SIG-M5 treated with dmso at 0.1 percent for 504 hours (cell line): Measurements from ENCODE around the gene RAB35.

Experiments
- DNase-seq: peaks from one replicate; lab custom pipeline; 2025; ENCODE audit not compliant: unreplicated experiment; lab: John Stamatoyannopoulos, UW

The RAB35 gene

DNA sequence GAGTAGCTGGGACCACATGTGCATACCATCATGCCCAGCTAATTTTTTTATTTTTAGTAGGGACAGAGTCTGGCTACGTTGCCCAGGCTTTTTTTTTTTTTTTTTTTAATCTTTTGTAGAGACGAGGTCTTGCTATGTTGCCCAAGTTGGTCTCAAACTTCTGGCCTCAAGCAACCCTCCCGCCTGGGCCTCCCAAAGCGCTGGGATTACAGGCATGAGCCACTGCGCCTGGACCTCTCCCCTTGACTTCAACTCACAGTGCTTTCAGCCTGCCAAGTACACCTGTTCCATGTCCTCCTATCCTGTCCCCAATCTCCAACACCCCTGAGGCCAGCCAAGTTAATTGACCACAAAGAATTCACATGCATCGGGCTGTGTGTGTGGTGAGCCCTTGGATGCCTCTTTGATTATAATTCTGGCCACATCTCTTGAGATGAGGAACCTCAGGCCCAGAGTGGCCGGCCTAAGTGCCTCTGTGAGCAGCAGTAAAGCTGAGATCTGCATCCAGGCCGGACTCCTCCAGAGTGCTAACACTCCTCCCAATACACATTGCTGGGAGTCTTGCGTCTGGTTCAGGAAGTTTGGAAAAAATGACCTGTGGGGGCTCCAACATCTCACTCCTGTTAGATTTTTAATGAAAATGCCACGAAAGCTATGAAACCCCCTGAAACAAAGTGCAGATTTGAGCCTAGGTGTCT lies 6.8 kb downstream of the RAB35 start:
- DNase-seq = no peak

DNA sequence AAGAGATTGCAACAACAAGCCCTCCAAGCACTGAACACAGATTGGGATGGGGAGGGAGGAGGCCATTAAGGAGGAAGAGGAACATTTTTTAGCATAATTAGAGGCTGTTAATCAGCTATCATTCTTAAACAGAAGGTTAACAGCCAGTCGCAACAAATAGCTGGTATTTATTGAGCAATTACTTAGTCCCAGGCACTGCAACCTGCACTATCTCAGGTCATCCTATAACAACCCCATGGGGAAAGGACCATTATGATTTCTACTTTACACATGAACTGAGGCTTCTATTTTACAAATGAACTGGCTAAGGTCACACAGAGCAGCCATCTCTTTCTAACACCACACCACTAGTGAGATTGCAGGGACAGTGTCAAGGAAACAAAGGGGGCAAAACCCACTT lies 10.4 kb downstream of the RAB35 start:
- no peak for DNase-seq

DNA sequence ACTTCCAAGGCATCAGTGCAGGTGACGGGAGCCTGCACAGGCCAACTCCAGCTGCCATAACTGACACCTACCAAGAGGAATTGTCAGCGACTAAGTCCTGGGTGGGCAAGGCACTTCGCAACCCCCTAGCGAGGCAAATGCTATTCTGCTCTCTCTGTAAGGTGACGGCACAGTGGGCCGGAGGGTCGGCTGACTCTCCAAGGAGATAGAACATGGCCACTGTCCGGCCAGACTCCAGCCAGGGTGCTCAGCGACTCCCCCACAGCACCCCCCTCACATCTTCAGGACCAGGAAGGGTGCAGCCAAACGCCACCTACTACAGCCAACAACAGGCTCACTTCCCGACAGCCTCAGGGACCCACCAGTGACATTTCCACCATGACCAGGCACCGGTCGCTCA lies 13.2 kb downstream of the RAB35 start:
- DNase-seq = no peak

DNA sequence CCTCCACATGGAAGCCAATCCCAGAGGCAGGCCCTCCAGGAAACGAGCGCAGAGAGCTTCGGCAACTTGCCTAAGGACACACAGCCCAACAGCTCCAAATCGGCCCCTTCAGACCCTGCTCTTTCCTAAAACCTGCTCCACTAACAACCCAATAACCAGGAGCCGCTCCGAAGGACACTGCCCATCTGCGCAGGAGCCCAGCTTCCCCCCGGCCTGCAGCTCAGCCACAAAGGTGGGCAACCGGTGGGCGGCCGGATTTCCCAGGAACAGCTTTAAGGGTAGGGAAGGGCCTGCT lies 13.6 kb downstream of the RAB35 start:
- DNase-seq = no peak

DNA sequence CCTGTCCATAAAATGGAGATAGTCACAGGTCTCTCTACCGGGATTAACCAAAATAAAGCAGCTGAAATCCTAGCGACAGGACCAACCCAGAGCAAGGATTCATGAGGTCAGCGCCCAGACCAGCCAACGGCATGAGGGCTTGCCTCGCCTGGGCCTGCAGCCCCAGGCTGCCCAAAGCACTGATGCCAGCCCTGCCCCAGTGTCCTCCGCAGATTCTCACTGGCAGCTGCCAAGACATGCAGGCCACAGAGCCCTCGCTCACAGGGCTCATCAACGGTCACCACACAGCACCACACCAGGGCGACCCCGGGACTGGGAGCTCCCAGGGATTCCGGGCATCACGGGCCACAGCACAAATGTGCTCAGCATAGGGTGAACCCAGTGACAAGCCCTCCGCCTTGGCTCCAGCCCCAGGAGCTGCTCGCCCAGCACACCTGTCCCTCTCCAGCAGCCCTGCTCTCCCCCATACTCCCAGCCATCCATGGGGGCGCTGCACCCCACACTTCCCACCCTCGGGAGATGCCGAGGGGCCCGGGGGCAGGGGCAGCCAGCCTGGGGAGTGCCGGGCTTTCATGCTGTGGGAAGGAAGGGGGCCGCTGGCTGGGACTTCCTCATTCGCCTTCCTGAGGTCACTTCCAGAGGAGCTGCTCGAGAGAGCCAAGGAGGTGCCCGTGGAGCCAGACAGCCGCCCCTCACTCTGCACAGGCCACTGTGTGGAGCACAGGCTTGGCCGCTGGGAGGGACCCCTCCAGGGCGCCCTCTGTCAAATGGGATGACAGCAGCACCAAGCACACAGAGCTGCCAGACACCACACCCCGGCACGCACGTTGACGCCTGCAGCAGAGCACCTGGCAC lies 14.1 kb downstream of the RAB35 start:
- no peak for DNase-seq

DNA sequence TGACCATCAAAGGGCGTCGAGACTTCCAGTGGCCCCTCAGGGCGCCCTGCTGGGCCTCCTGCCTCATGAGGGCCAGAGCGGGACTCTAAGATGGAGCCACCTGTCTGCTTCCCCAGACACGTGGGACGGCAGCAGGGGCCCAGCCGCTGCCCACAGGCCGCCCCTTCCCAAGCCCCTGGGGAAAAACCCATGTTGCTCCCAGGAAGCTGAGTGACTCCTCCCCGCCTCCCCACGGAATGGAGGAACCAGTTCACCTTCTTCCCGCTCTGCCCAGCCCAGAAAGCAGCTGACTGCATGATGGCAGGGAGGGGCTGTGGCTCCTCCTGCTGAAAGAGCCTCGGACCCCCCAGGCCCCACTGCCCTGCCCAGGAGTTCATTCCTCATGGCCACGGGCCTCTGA lies 14.9 kb downstream of the RAB35 start:
- DNase-seq = no peak

DNA sequence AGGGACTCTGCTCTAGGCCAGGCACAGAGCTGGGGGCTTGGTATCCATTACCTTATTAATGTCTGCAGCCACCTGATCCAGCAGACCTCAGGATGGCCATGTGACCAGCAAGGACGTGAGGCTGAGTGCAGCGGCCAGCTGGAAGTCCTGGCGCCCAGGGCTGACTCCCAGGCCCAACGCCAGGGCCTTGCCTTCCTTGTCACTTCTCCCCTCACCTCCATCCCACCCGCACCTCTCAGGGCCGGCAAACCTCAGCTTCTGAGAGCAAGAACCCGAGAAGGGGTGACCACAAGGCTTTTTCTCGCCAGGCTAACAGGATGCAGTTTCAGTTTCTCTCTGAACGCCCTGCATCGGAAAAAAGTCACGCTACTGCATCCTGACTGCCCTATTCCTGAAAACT lies 15.4 kb downstream of the RAB35 start:
- DNase-seq = no peak

DNA sequence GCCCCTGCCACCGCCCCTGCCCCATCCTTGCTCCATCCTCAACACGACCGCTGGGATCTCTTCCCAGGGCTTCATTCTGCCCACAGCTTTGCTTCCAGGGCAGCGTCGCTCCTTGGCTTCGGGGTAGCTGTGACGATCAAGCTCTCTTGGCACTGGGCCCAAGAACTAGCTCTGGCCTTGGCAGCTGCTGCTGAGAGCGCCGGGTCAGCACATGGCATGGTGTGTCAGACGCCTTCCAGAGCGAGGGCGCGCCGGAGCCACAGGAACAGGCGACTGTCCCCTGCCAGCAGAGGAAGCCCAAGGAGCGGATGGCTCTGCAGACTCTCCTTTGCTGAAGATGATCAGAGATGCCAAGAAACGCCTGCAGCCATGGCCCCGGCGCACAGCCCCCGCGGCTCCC lies 15.9 kb downstream of the RAB35 start:
- no peak for DNase-seq

DNA sequence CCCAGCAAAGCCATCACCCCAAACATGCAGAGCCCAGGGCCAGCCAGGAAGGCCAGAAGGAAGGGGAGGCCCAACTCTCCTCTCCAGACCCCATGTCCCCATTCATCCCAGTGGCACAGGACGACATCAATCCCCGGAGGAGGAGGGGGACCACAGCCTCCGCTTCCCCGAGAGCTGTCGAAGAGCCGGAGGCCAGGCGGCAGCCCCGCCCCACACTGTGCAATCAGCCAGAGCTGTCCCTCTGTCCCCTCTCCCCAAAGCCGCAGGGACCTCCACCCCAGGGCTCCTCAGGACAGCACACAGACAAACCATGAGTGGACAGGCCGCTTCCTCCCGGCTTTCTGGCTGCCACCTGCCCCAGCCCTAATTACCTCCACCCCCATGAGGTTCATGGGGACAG lies 16.8 kb downstream of the RAB35 start:
- no peak for DNase-seq

DNA sequence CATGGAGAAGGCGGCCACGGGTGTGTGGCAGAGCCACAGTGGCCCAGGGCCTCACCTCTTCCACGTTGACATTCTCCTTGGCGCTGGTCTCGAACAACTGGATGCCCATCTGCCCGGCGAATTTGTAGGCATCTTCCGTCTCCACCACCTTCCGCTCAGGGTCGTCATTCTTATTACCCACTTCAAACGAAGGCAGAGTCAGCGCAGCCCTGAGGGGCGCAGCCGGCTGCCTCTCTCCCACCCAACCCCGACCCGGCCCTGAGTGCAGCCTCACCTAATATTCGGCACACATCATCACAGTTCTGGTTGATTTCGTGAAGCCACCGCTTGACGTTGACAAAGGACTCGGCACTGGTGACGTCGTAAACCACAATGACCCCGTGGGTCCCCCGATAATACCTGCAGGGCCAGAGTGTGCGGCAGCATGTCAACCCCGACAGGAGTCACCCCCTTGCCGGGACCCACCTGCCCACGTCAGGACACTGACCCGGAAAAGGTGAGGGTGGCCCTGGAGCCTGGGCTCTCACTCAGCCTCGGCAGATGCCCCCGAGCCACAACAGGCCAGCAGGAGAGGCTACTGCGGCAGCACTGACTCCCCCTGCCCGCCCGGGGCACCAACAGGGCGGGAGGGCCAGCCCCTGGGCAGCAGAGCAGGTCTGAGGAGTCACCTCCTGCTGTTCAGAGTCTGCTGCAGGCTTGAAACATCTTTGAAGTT lies 17.6 kb downstream of the RAB35 start:
- no peak for DNase-seq

DNA sequence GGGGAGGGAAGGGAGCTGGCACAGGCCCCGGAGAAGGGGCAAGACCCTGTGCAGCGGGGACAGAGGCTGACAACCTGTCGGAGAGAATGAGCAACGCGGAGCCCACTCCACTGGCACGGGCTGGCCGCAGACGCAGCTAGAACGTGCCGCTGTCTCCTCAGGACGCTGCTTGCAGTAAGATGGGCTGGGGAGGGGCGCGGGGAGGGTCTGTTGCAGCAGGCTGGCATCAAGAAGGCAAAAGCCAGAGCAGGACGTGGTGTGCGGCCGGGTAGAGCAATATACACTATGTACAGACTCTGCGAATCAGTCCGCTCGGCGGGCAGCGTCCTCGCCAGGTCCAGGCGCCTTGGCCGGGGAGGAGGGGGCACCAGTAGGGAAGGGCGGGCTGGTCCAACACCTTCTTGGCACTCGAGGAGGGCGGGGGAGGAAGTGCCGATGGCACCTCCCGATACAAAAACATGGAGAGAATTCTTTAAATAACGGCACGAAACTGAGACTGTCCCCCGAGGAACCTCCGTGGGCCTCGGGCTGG lies 19.8 kb downstream of the RAB35 start:
- no peak for DNase-seq

DNA sequence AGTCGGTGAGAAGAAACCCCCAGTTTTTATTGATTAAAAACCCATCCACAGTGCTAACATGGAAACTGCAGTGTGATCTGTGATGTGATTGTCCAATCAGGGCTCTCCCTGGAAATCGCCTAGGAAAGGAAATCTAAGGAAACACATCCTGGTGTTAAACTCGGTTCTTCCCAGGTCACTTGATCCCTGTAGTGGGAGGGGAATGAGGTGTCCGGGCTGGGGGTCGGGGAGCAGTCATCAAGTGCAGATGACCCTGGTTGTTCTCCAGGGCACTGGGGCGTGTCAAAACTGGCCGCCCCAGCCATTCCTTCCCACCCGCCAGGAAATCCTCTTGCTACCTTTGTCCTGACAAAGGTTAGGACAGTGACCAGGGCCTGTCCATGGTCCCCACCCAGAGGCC lies 20.8 kb downstream of the RAB35 start:
- no peak for DNase-seq

DNA sequence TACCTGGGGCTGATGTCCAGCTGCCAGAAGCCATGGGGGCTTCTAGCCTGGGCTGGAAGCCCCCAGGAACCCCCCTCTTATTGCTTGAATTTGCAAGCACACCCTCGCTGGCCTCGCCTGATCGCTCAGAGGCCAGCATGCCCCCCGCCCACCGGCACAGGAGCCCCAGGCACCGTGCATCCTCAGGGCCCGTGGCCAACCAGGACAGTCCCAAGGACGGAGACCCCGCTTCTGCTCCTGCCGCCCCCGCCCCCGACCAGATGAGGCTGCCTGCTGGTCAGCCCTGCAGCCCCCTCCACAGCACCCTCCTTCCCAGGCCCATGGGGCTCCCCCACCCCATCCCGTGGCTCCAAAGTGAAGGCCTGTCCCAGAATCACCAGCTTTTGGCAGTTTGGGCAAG lies 21.2 kb downstream of the RAB35 start:
- no peak for DNase-seq

DNA sequence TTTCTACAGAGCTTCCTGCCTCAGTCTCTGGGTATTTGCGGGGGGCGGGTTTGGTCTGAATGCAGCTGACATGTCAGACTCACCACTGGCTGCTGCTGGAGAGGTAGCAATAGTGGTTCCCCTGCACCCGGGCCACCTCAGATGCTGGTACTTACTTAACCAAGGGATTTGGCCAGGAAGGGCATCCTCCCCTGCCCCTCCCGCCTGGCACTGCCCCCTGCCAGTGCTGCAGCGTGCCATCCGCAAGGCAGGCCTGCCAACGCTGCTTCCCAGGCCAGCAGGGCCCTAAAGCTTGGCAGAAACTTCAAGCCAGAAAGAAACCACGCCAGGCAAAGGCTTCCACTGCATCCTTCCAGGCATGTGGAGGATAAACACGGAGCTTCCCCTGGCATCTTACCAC lies 22.1 kb downstream of the RAB35 start:
- DNase-seq = no peak

DNA sequence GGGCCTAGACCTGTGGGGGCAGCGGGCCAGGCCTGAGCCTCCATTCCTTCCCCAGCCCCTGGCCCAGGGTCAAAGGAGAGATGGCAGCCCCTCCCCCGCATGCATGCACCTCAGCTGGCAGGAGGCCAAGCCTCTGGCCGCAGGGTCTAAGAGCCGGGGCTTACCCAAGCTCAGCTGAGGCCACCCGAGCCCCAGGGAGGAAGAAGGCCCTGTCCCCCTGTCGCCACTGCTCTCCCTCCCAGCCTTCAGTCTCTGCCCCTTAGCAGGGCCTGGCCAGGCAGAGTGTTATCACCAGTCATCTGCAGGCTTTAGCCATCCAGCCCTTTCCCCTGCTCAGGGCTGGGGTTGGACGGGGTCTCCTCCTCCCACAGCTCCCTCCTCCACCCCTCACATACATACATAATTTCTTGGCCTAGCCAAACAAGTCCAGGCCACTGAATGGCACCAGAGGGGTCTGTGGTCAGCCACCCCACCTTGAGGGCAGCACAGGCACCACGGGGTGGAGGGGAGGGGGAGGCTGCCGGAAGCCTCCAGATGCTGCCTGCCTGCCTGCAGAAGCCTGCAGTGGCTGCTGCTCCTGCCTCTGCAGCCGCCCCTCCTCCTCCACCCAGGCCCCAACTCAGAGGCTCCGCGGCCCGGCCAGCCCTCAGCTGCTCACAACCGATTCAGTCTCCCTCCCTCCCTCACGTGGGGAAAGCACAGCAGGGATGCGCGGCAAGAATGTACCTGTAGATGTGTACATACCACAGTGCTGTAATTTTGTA lies 22.8 kb downstream of the RAB35 start:
- DNase-seq = no peak

DNA sequence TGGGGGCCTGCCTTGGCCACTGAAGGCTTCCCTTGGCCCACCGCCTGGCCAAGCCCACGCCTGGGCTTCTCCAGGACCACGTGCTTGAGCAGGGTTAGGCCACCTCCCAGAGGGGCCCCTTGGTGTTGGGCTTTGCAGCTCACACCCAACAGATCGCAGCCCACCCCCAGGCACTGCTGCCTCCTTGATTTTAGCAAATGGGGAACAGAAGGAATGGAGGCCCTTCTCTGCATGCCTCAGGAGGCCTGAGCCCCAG lies 23.3 kb downstream of the RAB35 start:
- no peak for DNase-seq

DNA sequence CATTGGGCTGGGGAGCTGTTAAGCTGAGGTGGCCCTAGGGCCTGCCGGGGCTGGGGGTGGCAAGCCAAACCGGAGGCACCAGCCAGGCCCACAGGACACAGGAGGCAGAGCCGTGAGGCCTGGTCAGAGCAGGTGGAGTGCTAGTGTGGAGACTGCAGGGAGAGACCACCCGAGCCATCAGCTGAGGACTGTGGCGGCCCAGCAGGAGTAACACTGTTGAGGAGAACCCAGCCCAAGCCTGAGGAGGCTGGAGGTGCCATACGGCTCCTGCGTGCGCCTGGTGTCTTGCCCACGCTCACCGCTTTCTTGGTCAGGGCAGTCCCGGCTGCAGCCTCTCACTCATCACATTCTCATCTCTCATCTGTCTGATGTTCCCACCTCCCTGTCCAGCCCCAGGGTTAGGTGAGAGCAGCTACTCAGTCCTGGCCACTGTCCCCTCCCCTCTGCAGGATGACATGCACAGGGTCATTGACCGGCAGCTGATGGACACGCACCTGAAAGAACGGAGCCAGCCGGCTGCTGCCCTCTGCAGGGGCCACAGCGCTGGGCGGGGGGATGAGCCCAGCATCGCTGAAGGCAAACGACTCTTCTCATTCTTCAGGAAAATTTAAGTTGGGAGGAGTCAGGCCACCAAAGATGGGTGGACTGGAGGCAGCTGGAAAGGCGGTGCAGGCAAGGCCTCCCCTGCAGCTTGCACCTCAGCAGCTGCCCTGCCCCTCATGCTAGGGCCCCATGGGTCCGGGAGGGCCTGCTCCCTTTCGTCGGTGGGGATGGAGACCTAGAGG lies 23.8 kb downstream of the RAB35 start:
- no peak for DNase-seq

DNA sequence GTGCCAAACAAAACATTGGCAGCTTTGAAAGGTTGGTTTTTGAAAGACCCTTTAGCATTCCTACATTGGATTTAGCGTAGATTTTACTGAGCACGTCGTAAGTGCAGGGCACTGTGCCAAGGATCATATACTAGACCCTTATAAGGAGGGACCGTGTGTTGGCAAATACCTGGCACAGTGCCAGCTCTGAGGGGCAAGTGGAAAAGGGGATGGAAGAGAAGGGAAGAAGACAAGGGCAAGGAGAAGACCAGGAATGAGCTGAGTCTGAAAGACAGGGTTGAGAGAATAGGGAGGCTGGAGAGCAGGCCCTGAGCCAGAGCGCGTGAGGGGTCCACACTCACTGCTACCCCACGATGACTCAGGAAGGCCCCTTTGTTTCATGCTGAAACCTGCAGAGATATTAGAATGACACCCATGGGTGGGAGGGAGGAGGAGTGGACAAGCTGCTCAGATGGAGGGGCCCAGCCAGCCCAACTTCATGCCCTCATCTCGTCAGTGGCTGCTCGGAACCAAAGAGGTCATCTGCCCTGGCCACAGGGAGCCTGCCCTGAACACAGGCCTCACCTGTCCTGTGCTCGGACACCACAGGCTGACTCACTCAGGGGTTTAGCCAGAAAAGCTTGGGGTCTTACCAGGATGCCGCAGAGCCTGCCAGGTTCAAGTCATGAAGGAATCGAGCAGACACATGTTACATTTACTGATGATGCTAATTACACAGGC lies 25.0 kb downstream of the RAB35 start:
- no peak for DNase-seq

DNA sequence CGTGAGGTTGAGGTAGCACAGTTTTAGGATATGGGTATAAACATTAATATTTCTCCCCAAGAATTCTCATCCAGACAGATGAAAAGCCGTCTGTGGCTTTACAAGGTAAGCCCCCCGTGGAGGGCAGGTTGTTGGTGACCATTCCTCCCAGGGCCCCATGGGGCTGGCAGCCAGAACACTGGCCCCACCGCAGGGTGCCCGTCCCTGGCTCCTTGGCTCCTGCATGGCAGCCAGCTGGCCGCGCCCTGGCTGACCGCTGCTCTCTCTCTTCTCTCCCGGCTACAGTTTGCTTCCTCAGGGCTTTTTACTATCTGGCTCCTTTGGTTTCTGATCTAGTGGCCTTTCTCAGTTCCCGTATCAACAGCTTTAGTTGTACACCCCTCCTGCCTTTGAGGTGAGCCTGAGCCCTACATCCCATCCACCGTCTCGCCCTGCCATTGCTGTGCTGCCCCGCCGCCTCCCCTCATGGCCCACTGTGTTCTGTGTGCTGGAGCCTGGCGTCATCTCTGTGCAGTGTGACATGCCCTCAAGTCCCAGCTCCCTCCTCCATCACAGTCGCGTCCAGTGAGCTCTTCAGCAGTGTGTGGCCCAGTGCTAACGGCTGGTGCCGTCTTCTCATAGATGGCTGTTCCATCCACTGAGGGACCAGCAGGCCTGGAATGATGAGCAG lies 25.8 kb downstream of the RAB35 start:
- no peak for DNase-seq

DNA sequence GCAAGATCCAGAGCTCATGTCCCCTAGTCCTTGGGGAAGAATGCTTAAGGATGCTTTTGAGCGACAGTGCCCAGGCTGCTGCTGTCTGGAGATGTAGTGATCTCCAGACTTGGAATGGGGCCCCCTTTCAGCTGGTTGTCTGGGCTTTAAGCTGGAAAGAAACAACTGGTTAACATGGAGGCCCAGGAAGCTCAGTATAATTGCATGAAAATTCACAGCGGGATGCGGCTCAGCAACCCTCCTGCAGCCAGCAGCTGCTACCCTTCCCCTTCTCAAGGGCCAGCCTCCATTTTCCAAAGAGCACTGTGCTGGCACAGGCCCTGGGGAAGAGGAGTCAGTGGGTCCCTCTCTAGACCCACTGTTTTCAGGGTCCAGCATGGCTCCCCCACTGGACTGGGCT lies 26.3 kb downstream of the RAB35 start:
- no peak for DNase-seq
